Trophoblast cell (in vitro differentiated cells and primary cell): ENCODE results near the gene PAK6.

Experiments used
- DNase-seq, 2 donors: peaks; one replicate each; pipeline ENCODE4 v3.0.0-alpha.2; 2016
- H2AFZ ChIP-seq: 2 replicates; pipeline ENCODE4 v1.6.1; 2013; ENCODE audit warnings: low read length, moderate library complexity, mild to moderate bottlenecking; ENCODE audit not compliant: insufficient read depth, poor library complexity
- H2AK5ac ChIP-seq: 2 replicates; pipeline ENCODE4 v1.6.1; 2013; ENCODE audit warnings: mild to moderate bottlenecking, low read length
- H2BK120ac ChIP-seq: 2 replicates; pipeline ENCODE4 v1.6.1; 2013; ENCODE audit warnings: low read length, mild to moderate bottlenecking, moderate library complexity; ENCODE audit not compliant: insufficient read depth, poor library complexity
- H2BK12ac ChIP-seq: 2 replicates; pipeline ENCODE4 v1.6.1; 2013; ENCODE audit warnings: mild to moderate bottlenecking, low read length, moderate library complexity
- H2BK5ac ChIP-seq: 2 replicates; pipeline ENCODE4 v1.6.1; 2013; ENCODE audit warnings: low read length, low read depth, moderate library complexity, mild to moderate bottlenecking; ENCODE audit not compliant: poor library complexity
- H3K14ac ChIP-seq: 2 replicates; pipeline ENCODE4 v1.6.1; 2013; ENCODE audit warnings: mild to moderate bottlenecking, low read length
- H3K18ac ChIP-seq: 2 replicates; pipeline ENCODE4 v1.6.1; 2013; ENCODE audit warnings: mild to moderate bottlenecking, low read length
- H3K23ac ChIP-seq: 2 replicates; pipeline ENCODE4 v1.6.1; 2013; ENCODE audit warnings: low read length
- H3K27ac ChIP-seq: 2 replicates; pipeline ENCODE4 v1.5.1; 2013; ENCODE audit warnings: low read depth, mild to moderate bottlenecking, inconsistent platforms, low read length, moderate library complexity
- H3K27me3 ChIP-seq: 2 replicates; pipeline ENCODE4 v1.6.1; 2013; ENCODE audit warnings: inconsistent platforms, mild to moderate bottlenecking, low read length, moderate library complexity; ENCODE audit not compliant: insufficient read depth
- H3K36me3 ChIP-seq, 2 experiments: 1 replicate in 1 of 2; 2 replicates in 1 of 2; pipeline ENCODE4 v1.6.1; 2013; ENCODE audit warnings: low read length in 2 of 2, mild to moderate bottlenecking in 2 of 2, moderate library complexity in 1 of 2; ENCODE audit not compliant: insufficient read depth in 2 of 2, control insufficient read depth in 1 of 2
- H3K4ac ChIP-seq: 2 replicates; pipeline ENCODE4 v1.6.1; 2013; ENCODE audit warnings: low read depth, mild to moderate bottlenecking, low read length, moderate library complexity
- H3K4me1 ChIP-seq, 2 experiments: 1 replicate in 1 of 2; 2 replicates in 1 of 2; pipeline ENCODE4 v1.6.1; 2013; ENCODE audit warnings: low read length in 2 of 2, mild to moderate bottlenecking in 2 of 2, moderate library complexity in 1 of 2; ENCODE audit not compliant: insufficient read depth in 2 of 2, control insufficient read depth in 1 of 2
- H3K4me2 ChIP-seq: 2 replicates; pipeline ENCODE4 v1.6.1; 2013; ENCODE audit warnings: inconsistent platforms, mild to moderate bottlenecking, low read length, moderate library complexity
- H3K4me3 ChIP-seq: 2 replicates; pipeline ENCODE4 v1.5.1; 2013; ENCODE audit warnings: mild to moderate bottlenecking, low read depth, low read length, inconsistent platforms
- H3K79me1 ChIP-seq: one replicate; pipeline ENCODE4 v1.6.1; 2013; ENCODE audit warnings: low read length
- H3K79me2 ChIP-seq: 2 replicates; pipeline ENCODE4 v1.6.1; 2013; ENCODE audit warnings: low read length, mild to moderate bottlenecking; ENCODE audit not compliant: control insufficient read depth, insufficient read depth, poor library complexity
- H3K9ac ChIP-seq: 2 replicates; pipeline ENCODE4 v1.6.1; 2013; ENCODE audit warnings: mild to moderate bottlenecking, low read length
- H3K9me3 ChIP-seq: 2 replicates; pipeline ENCODE4 v1.6.1; 2013; ENCODE audit warnings: low read depth, mild to moderate bottlenecking, control low read depth, inconsistent platforms, low read length; ENCODE audit not compliant: insufficient read depth
- H4K12ac ChIP-seq: 2 replicates; pipeline ENCODE4 v1.6.1; 2013; ENCODE audit warnings: low read depth, mild to moderate bottlenecking, low read length, moderate library complexity
- H4K8ac ChIP-seq: 2 replicates; pipeline ENCODE4 v1.6.1; 2013; ENCODE audit warnings: low read depth, mild to moderate bottlenecking, low read length, moderate library complexity
- H4K91ac ChIP-seq: one replicate; pipeline ENCODE4 v1.6.1; 2013; ENCODE audit warnings: low read depth, mild to moderate bottlenecking, low read length, moderate library complexity
- WGBS: extraction: QIAGEN DNeasy Blood & Tissue Kit; methylation state at CpG from one replicate; pipeline ENCODE4 v1.1.7; 2013; ENCODE audit warnings: missing lambda C conversion rate; ENCODE audit not compliant: insufficient read length, insufficient coverage; ENCODE audit errors: extremely low coverage; 5-methylcytosine and 5-hydroxymethylcytosine counted together

The PAK6 gene

GRCh38 chr15:40259021-40259420, 20.2 kb downstream of the PAK6 start:
- Histone ChIP-seq H4K8ac (no peak overlapping the region), H3K36me3 (no peaks in the 10 kb centered on the region), H2BK120ac (peak overlapping the region; percentile 36), H3K18ac (peak overlapping the region; percentile 47), H3K27me3 (no peaks in the 10 kb centered on the region), H3K9me3 (no peaks in the 10 kb centered on the region), H2AFZ (no peak overlapping the region), H3K79me1 (peaks cover 24% of the 10 kb centered on the region), H3K79me2 (peaks cover 2% of the 10 kb centered on the region), H3K4ac (no peak overlapping the region), H3K9ac (no peak overlapping the region), H3K4me2 (no peak overlapping the region), H3K14ac (peak overlapping the region; percentile 8), H4K12ac (no peak overlapping the region), H3K4me3 (no peak overlapping the region), H3K4me1 (peaks cover 39 to 41% of the 10 kb centered on the region in 2 experiments), H2BK12ac (peak overlapping the region; percentile 74), H4K91ac (peak overlapping the region; percentile 82), H3K23ac (no peak overlapping the region), H3K27ac (peak overlapping the region; percentile 88), H2BK5ac (peak overlapping the region; percentile 11), H2AK5ac (peak overlapping the region; percentile 40)
- WGBS = no CpG with 5 or more reads among the region's 7 CpGs
- no peak for DNase-seq

DNA sequence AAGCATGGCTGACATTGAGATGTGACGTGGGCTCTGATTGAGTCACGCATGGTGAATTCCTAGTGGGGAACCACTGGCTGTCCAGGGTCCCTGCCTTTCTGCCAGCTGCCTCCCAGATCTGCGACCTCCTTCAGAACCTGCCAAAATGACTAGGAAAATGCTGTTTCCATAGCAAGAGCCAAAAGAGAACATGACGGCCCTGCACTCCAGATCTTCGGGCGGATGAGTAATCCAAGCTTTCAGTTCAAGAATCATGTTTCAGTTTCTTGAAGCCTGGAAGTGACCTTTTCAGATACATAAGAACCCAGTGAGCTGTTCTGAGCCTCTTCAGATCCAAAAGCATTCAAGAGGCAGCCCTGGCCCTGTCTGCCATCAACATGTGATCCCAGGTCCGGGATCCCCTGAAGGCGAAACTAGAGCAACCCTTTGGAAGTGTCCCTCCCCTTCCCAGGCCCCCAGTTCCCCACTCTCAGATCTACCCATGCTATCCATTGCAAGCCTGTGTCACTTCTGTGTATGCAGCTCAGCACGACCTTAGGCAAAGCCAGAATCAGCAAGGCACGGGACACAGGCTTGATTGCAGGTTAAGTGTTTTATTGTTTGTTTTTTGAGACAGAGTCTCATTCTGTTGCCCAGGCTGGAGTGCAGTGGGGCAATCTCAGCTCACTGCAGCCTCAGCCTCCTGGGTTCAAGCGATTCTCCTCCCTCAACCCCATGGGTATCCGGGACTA, 24.3 kb downstream of the PAK6 start:
- no peak for DNase-seq
- H3K9me3 ChIP-seq = no peaks in the 10 kb centered on the region
- no peaks in the 10 kb centered on the region for H3K79me2 ChIP-seq
- no peak overlapping the region for H2BK5ac ChIP-seq
- no peak overlapping the region for H2BK12ac ChIP-seq
- peaks cover 33 to 35% of the 10 kb centered on the region in 2 experiments for H3K4me1 ChIP-seq
- no peak overlapping the region for H3K4me3 ChIP-seq
- H4K8ac ChIP-seq = no peak overlapping the region
- H3K18ac ChIP-seq = no peak overlapping the region
- no peaks in the 10 kb centered on the region for H3K36me3 ChIP-seq
- no CpG with 5 or more reads among the region's 12 CpGs for WGBS
- H2AFZ ChIP-seq = no peak overlapping the region
- no peaks in the 10 kb centered on the region for H3K27me3 ChIP-seq
- no peak overlapping the region for H3K4me2 ChIP-seq
- no peak overlapping the region for H3K23ac ChIP-seq
- no peak overlapping the region for H3K4ac ChIP-seq
- no peak overlapping the region for H2AK5ac ChIP-seq
- H3K9ac ChIP-seq = no peak overlapping the region
- no peak overlapping the region for H4K12ac ChIP-seq
- H3K79me1 ChIP-seq = peaks cover 19% of the 10 kb centered on the region
- no peak overlapping the region for H3K14ac ChIP-seq
- no peak overlapping the region for H4K91ac ChIP-seq
- no peak overlapping the region for H2BK120ac ChIP-seq
- H3K27ac ChIP-seq = peak overlapping the region; percentile 38

DNA sequence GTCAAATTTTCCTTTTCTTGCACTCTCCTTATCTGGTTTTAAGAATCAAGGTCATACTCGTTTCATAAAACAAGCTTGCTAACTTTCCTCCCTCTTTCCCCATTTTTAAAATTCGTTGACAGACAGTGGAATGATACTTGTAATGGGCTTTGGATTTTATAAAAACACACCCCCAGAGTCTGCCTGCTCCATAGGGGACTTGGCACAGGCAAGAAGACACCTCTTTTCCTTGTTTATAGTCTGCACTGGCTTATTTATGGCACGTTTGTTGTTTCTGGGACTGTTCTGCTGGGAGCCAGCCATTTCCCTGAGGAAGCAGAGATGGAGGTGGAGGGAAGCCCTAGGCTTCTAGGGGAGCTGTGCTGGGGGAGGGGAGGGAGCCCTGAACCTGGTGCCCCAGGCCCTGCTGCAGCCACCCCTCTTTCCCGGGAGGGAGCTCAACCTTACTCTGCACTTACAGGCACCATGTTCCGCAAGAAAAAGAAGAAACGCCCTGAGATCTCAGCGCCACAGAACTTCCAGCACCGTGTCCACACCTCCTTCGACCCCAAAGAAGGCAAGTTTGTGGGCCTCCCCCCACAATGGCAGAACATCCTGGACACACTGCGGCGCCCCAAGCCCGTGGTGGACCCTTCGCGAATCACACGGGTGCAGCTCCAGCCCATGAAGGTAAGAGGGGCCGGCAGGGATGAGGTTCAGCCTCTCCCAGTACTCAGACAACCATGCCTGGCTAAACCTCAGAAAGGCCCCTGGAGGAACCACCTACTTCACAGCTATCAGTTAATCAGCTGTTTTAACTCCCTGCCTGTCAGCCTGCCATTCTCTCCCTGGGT, 25.7 kb downstream of the PAK6 start:
- Histone ChIP-seq H3K4me3 (no peak overlapping the region), H3K27me3 (no peaks in the 10 kb centered on the region), H3K9me3 (peaks cover 1% of the 10 kb centered on the region)

GRCh38 chr15:40265355-40265754, 26.5 kb downstream of the PAK6 start:
- Histone ChIP-seq H2BK5ac (no peak overlapping the region), H3K79me2 (no peaks in the 10 kb centered on the region), H2AFZ (no peak overlapping the region), H3K14ac (no peak overlapping the region), H3K4me1 (peaks cover 25 to 26% of the 10 kb centered on the region in 2 experiments), H4K8ac (no peak overlapping the region), H3K18ac (no peak overlapping the region), H4K91ac (no peak overlapping the region), H3K23ac (no peak overlapping the region), H3K36me3 (no peaks in the 10 kb centered on the region), H3K27me3 (no peaks in the 10 kb centered on the region), H3K79me1 (peaks cover 8% of the 10 kb centered on the region), H3K27ac (no peak overlapping the region), H3K9ac (no peak overlapping the region), H3K4me3 (no peak overlapping the region), H3K4ac (no peak overlapping the region), H2AK5ac (no peak overlapping the region), H2BK12ac (peak overlapping the region; percentile 25), H4K12ac (no peak overlapping the region), H3K4me2 (no peak overlapping the region), H2BK120ac (no peak overlapping the region), H3K9me3 (peaks cover 1% of the 10 kb centered on the region)
- no CpG with 5 or more reads among the region's 10 CpGs for WGBS
- no peak for DNase-seq

More for the DNA sequence above, 25.7 kb downstream of the PAK6 start:
- no peaks in the 10 kb centered on the region for H3K79me2 ChIP-seq
- H3K4me2 ChIP-seq = no peak overlapping the region
- peaks cover 8% of the 10 kb centered on the region for H3K79me1 ChIP-seq
- no peak overlapping the region for H4K12ac ChIP-seq
- H2BK12ac ChIP-seq = no peak overlapping the region
- DNase-seq = no peak
- H3K4ac ChIP-seq = no peak overlapping the region
- H3K27ac ChIP-seq = no peak overlapping the region
- H4K91ac ChIP-seq = no peak overlapping the region
- no peak overlapping the region for H3K18ac ChIP-seq
- H2BK120ac ChIP-seq = no peak overlapping the region
- H3K4me1 ChIP-seq = peaks cover 25 to 26% of the 10 kb centered on the region in 2 experiments
- no peak overlapping the region for H4K8ac ChIP-seq
- H2AFZ ChIP-seq = no peak overlapping the region
- H3K36me3 ChIP-seq = no peaks in the 10 kb centered on the region
- no peak overlapping the region for H3K14ac ChIP-seq
- H3K23ac ChIP-seq = no peak overlapping the region
- no peak overlapping the region for H3K9ac ChIP-seq
- no peak overlapping the region for H2BK5ac ChIP-seq
- WGBS = no CpG with 5 or more reads among the region's 16 CpGs
- peak overlapping the region; percentile 24 for H2AK5ac ChIP-seq
